ENCODE data around the gene MTCH1. TPM values are rescaled to one million over a fixed set of nuclear protein-coding genes. Genes with fewer than 3 reads are reported as not detected.

Gene MTCH1
- total and polyA plus RNA-seq, 2 experiments from 2014 or later: 108 to 271 TPM

GRCh38 chr6:36976007-36976264 lies 10.1 kb downstream of the MTCH1 start (continued):
- no peak for TF ChIP-seq ZNF462 (CRISPR knock-in tag; IDR thresholded peaks at IDR 0.05)
- TF ChIP-seq CTCF (conservative IDR thresholded peaks at IDR 0.05; ENCODE audit: low read depth in 2 of 2): no peak
- TF ChIP-seq ZNF331 (CRISPR knock-in tag; IDR thresholded peaks at IDR 0.05; ENCODE audit: low read depth): no peak
- TF ChIP-seq, protein P1, sequence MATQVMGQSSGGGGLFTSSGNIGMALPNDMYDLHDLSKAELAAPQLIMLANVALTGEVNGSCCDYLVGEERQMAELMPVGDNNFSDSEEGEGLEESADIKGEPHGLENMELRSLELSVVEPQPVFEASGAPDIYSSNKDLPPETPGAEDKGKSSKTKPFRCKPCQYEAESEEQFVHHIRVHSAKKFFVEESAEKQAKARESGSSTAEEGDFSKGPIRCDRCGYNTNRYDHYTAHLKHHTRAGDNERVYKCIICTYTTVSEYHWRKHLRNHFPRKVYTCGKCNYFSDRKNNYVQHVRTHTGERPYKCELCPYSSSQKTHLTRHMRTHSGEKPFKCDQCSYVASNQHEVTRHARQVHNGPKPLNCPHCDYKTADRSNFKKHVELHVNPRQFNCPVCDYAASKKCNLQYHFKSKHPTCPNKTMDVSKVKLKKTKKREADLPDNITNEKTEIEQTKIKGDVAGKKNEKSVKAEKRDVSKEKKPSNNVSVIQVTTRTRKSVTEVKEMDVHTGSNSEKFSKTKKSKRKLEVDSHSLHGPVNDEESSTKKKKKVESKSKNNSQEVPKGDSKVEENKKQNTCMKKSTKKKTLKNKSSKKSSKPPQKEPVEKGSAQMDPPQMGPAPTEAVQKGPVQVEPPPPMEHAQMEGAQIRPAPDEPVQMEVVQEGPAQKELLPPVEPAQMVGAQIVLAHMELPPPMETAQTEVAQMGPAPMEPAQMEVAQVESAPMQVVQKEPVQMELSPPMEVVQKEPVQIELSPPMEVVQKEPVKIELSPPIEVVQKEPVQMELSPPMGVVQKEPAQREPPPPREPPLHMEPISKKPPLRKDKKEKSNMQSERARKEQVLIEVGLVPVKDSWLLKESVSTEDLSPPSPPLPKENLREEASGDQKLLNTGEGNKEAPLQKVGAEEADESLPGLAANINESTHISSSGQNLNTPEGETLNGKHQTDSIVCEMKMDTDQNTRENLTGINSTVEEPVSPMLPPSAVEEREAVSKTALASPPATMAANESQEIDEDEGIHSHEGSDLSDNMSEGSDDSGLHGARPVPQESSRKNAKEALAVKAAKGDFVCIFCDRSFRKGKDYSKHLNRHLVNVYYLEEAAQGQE (IDR thresholded peaks at IDR 0.05; ENCODE audit: unreplicated experiment): no peak
- TF ChIP-seq ZNF114 (CRISPR knock-in tag; IDR thresholded peaks at IDR 0.05): no peak
- TF ChIP-seq EZH2phosphoT487 (IDR thresholded peaks at IDR 0.05; ENCODE audit: unreplicated experiment): no peak
- TF ChIP-seq, protein P2, sequence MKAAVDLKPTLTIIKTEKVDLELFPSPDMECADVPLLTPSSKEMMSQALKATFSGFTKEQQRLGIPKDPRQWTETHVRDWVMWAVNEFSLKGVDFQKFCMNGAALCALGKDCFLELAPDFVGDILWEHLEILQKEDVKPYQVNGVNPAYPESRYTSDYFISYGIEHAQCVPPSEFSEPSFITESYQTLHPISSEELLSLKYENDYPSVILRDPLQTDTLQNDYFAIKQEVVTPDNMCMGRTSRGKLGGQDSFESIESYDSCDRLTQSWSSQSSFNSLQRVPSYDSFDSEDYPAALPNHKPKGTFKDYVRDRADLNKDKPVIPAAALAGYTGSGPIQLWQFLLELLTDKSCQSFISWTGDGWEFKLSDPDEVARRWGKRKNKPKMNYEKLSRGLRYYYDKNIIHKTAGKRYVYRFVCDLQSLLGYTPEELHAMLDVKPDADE (IDR thresholded peaks at IDR 0.05): no peak
